Neuronal stem cell (in vitro differentiated cells): Measurements from ENCODE around the gene ISG15. TPM values are rescaled to one million over a fixed set of nuclear protein-coding genes. Genes with fewer than 3 reads are reported as not detected.

Experiments
- DNase-seq: peaks from one replicate; pipeline ENCODE4 v3.0.0-alpha.2; 2013; ENCODE audit warnings: low spot score
- H2AFZ ChIP-seq: one replicate; pipeline ENCODE4 v1.6.1; 2013; ENCODE audit warnings: mild to moderate bottlenecking, low read length, inconsistent platforms
- H2AK5ac ChIP-seq: 2 replicates; pipeline ENCODE4 v1.6.1; 2013; ENCODE audit warnings: low read depth, mild to moderate bottlenecking, inconsistent platforms, low read length, moderate library complexity, mixed read lengths
- H2BK120ac ChIP-seq: 2 replicates; pipeline ENCODE4 v1.6.1; 2013; ENCODE audit warnings: low read depth, mild to moderate bottlenecking, inconsistent platforms, low read length, moderate library complexity, mixed read lengths
- H2BK12ac ChIP-seq: one replicate; pipeline ENCODE4 v1.6.1; 2013; ENCODE audit warnings: low read length, inconsistent platforms
- H2BK15ac ChIP-seq: 2 replicates; pipeline ENCODE4 v1.6.1; 2013; ENCODE audit warnings: mild to moderate bottlenecking, low read length, inconsistent platforms, mixed read lengths
- H2BK5ac ChIP-seq: one replicate; pipeline ENCODE4 v1.6.1; 2013; ENCODE audit warnings: inconsistent platforms, mild to moderate bottlenecking, low read length, moderate library complexity
- H3K14ac ChIP-seq: one replicate; pipeline ENCODE4 v1.6.1; 2013; ENCODE audit warnings: low read length, inconsistent platforms
- H3K18ac ChIP-seq: 2 replicates; pipeline ENCODE4 v1.6.1; 2013; ENCODE audit warnings: low read length, inconsistent platforms
- H3K23ac ChIP-seq: 2 replicates; pipeline ENCODE4 v1.6.1; 2013; ENCODE audit warnings: low read depth, mild to moderate bottlenecking, mixed read lengths, low read length, inconsistent platforms; ENCODE audit not compliant: poor library complexity
- H3K27ac ChIP-seq: replicated peaks from 3 replicates; pipeline ENCODE4 v1.5.1; 2013; ENCODE audit warnings: low read length, inconsistent platforms
- H3K27me3 ChIP-seq, 3 experiments: 2 replicates each; pipeline ENCODE4 v1.6.1; 2013; ENCODE audit warnings: low read length in 3 of 3, mild to moderate bottlenecking in 2 of 3, inconsistent platforms in 1 of 3, low read depth in 1 of 3, mixed read lengths in 1 of 3, moderate library complexity in 1 of 3; ENCODE audit not compliant: control insufficient read depth in 3 of 3, insufficient read depth in 3 of 3
- H3K36me3 ChIP-seq, 2 donors: replicated peaks in 1 of 2; 2 replicates each; pipeline ENCODE4 v1.6.1; 2013; ENCODE audit warnings: low read length in 2 of 2; ENCODE audit not compliant: control insufficient read depth in 2 of 2, insufficient read depth in 2 of 2
- H3K4ac ChIP-seq: 2 replicates; pipeline ENCODE4 v1.6.1; 2013; ENCODE audit warnings: inconsistent platforms, mild to moderate bottlenecking, low read length, moderate library complexity
- H3K4me1 ChIP-seq, 2 donors: 1 replicate in 1 of 2; 2 replicates in 1 of 2; pipeline ENCODE4 v1.6.1; 2013; ENCODE audit warnings: low read length in 2 of 2, low read depth in 1 of 2; ENCODE audit not compliant: control insufficient read depth in 2 of 2, insufficient read depth in 1 of 2
- H3K4me2 ChIP-seq: one replicate; pipeline ENCODE4 v1.6.1; 2013; ENCODE audit warnings: mild to moderate bottlenecking, low read length, inconsistent platforms; ENCODE audit not compliant: insufficient read depth, poor library complexity, severe bottlenecking
- H3K4me3 ChIP-seq, 2 donors: 2 replicates each; pipeline ENCODE4 v1.5.1; 2013; ENCODE audit warnings: low read length in 2 of 2, mild to moderate bottlenecking in 2 of 2, inconsistent platforms in 1 of 2, moderate library complexity in 1 of 2
- H3K79me1 ChIP-seq: one replicate; pipeline ENCODE4 v1.6.1; 2013; ENCODE audit warnings: low read depth, mild to moderate bottlenecking, inconsistent platforms, low read length, moderate library complexity
- H3K9ac ChIP-seq: one replicate; pipeline ENCODE4 v1.6.1; 2013; ENCODE audit warnings: mild to moderate bottlenecking, low read depth, low read length, inconsistent platforms; ENCODE audit not compliant: poor library complexity
- H3K9me3 ChIP-seq, 2 donors: replicated peaks in 1 of 2; 2 replicates each; pipeline versions ENCODE3 to v1.6.1; 2013; ENCODE audit warnings: low read length in 2 of 2, mild to moderate bottlenecking in 2 of 2, inconsistent platforms in 1 of 2, low read depth in 1 of 2, mixed read lengths in 1 of 2, moderate library complexity in 1 of 2; ENCODE audit not compliant: control insufficient read depth in 2 of 2, insufficient read depth in 1 of 2
- H4K8ac ChIP-seq: one replicate; pipeline ENCODE4 v1.6.1; 2013; ENCODE audit warnings: low read depth, mild to moderate bottlenecking, inconsistent platforms, low read length, moderate library complexity
- H4K91ac ChIP-seq: one replicate; pipeline ENCODE4 v1.6.1; 2013; ENCODE audit warnings: low read length, low read depth, mild to moderate bottlenecking, inconsistent platforms; ENCODE audit not compliant: poor library complexity
- WGBS, 2 donors: extraction: QIAGEN DNeasy Blood & Tissue Kit; methylation state at CpG; one replicate each; pipeline ENCODE4 v1.1.7; 2013; ENCODE audit warnings: missing lambda C conversion rate in 2 of 2, mixed read lengths in 1 of 2; ENCODE audit not compliant: insufficient read length in 2 of 2, insufficient replicate concordance in 1 of 2; ENCODE audit errors: extremely low coverage in 2 of 2; 5-methylcytosine and 5-hydroxymethylcytosine counted together
- small RNA-seq: library from polyadenylated mRNA; stranded (forward); fragments of <200 nt; extraction: miRNeasy Mini kit (QIAGEN cat#:217004); gene quantifications from one replicate; pipeline ENCODE3, GENCODE V24; 2013; ENCODE audit not compliant: insufficient read depth

The ISG15 gene

DNA sequence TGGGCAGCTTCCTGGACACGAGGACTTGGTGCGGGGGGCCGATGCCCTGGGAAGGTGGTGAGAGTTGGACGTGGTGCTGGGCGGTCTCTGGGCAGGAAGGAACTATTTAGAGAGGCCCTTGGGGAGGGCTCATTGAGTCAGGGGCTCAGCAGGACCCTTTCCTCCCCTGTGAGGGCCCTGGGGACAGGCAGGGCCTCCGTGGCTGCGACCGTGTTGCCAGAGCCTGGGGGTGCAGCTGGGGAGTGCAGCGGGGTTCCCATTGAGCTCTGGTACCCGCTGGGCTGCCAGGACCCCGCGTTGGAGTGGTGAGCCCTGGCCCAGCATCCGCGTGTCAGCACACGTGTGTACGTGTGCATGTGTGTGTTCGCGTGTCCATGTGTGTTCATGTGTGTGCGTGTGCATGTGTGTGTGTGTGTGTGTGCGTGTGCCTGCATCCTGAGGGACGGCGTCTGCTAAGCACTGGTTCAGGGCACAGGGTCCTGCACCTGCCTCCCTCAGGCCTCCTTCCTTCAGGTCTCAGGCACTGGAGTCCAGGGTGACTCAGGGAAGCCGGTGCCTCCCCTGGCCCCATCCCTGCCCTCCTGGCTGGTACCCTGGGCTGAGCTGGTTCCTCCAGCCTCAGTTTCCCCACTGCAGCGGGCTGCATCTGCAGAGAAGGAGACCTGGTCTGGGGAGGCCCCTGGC is 50.1 kb downstream of the ISG15 start:
- H2BK12ac ChIP-seq, result peak overlapping the region; percentile 98
- H2AK5ac ChIP-seq, result peak overlapping the region; percentile 96
- H3K36me3 ChIP-seq, result no peaks in the 10 kb centered on the region
- peak overlapping the region; percentile 37 for H3K4me2 ChIP-seq
- no peak overlapping the region for H2AFZ ChIP-seq
- H3K23ac ChIP-seq, result peak overlapping the region; percentile 98
- H3K27ac ChIP-seq, result peak overlapping the region; percentile 2
- peaks cover 28 to 31% of the 10 kb centered on the region in 2 donors for H3K4me1 ChIP-seq
- no CpG with 5 or more reads among the region's 24 CpGs for WGBS, 2 donors
- peak overlapping the region; percentile 74 for H3K9ac ChIP-seq
- peak overlapping the region; percentile 92 for H3K14ac ChIP-seq
- no peaks in the 10 kb centered on the region for H3K9me3 ChIP-seq
- no peaks in the 10 kb centered on the region for H3K79me1 ChIP-seq
- H3K27me3 ChIP-seq, result peaks cover 6 to 76% (median 53%) of the 10 kb centered on the region in 3 experiments
- peak overlapping the region in 1 of 2 donors; percentile 55 for H3K4me3 ChIP-seq
- DNase-seq, result no peak
- H2BK5ac ChIP-seq, result peak overlapping the region; percentile 96
- H2BK15ac ChIP-seq, result peak overlapping the region; percentile 79
- no peak overlapping the region for H2BK120ac ChIP-seq
- peak overlapping the region; percentile 74 for H3K18ac ChIP-seq
- no peak overlapping the region for H4K91ac ChIP-seq
- peak overlapping the region; percentile 26 for H3K4ac ChIP-seq
- H4K8ac ChIP-seq, result no peak overlapping the region

Small RNAs within 50 kb of the gene (small RNA-seq; reads per million reads assigned to genes)
- gene AL645608.3, result not detected
